ENCODE results near the gene POLD2.

DNA sequence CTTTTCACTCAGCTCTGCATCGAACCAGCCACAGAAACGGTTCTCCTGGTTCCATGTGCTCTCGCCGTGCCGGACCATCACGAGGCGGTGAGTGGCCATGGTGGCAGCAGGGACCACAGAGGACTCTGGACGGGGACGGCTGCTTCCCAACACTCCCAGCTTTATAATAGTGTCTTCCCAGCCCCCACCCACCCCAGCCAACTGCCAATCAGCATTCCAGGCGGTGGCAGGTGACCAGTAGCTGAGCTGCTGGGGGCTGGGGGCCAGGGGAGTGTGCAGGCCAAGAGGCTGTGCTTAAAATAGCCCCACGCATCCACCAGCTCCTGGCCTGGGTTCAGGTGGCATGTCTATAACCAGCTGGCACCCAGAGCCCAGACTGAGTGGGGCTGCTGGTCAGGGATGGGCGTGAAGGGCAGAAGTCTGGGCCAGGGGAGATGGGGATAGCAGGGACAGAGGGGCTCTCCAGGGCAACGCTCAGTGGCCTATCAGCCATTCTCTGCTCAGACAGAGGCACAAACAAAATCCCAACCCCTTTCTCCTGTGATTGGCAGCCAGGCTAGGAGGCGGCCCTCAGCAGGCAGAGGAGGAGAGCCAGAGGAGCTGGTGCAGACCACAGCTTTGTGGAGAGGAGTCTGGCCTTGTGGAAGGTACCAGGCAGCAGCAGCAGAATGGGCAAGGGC is 57.8 kb downstream of the POLD2 start, which contains the start of gene PGAM2:
- TF ChIP-seq, protein P1, sequence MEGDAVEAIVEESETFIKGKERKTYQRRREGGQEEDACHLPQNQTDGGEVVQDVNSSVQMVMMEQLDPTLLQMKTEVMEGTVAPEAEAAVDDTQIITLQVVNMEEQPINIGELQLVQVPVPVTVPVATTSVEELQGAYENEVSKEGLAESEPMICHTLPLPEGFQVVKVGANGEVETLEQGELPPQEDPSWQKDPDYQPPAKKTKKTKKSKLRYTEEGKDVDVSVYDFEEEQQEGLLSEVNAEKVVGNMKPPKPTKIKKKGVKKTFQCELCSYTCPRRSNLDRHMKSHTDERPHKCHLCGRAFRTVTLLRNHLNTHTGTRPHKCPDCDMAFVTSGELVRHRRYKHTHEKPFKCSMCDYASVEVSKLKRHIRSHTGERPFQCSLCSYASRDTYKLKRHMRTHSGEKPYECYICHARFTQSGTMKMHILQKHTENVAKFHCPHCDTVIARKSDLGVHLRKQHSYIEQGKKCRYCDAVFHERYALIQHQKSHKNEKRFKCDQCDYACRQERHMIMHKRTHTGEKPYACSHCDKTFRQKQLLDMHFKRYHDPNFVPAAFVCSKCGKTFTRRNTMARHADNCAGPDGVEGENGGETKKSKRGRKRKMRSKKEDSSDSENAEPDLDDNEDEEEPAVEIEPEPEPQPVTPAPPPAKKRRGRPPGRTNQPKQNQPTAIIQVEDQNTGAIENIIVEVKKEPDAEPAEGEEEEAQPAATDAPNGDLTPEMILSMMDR (IDR thresholded peaks at IDR 0.05; ENCODE audit: low read depth, low read length): no peak
- TF ChIP-seq POLR2A (IDR thresholded peaks at IDR 0.05; ENCODE audit: extremely low read depth, insufficient read length) (no peak), MYC (IDR thresholded peaks at IDR 0.05; ENCODE audit: low read depth, low read length) (no peak)

Measured in NB4 (cell line).